GM19239 (cell line): ENCODE results near the gene CASP12.

Experiments used
- DNase-seq: peaks from one replicate; pipeline ENCODE4 v3.0.0; 2011; ENCODE audit warnings: low spot score; ENCODE audit not compliant: insufficient read length
- FAIRE-seq: peaks from 2 replicates; lab custom pipeline; 2011; peaks lifted over from hg19 to GRCh38; lab: Jason Lieb, UNC

CASP12 gene

GRCh38 chr11:104892723-104893511 lies 5.3 kb downstream of the CASP12 start:
- no peak for DNase-seq
- FAIRE-seq, result no peak

- DNase-seq, result no peak
- no peak for FAIRE-seq
These were observed 7.1 kb downstream of the CASP12 start for GRCh38 chr11:104891135-104891534.

GRCh38 chr11:104883342-104883741 lies 14.9 kb downstream of the CASP12 start:
- no peak for DNase-seq
- no peak for FAIRE-seq

GRCh38 chr11:104881117-104881794 lies 17.0 kb downstream of the CASP12 start:
- peak; percentile 51 for FAIRE-seq
- DNase-seq, result no peak

GRCh38 chr11:104879514-104880190 lies 18.6 kb downstream of the CASP12 start:
- DNase-seq (no peak), FAIRE-seq (no peak)

GRCh38 chr11:104876861-104877431 lies 21.3 kb downstream of the CASP12 start:
- FAIRE-seq, result peak; percentile 40
- DNase-seq, result no peak

- no peak for DNase-seq
- peak; percentile 21 for FAIRE-seq
These were observed 21.9 kb downstream of the CASP12 start for GRCh38 chr11:104876324-104876723.

GRCh38 chr11:104873252-104873651 lies 25.0 kb downstream of the CASP12 start:
- DNase-seq, result no peak
- FAIRE-seq, result no peak

GRCh38 chr11:104872393-104872792 lies 25.9 kb downstream of the CASP12 start:
- no peak for FAIRE-seq
- no peak for DNase-seq

GRCh38 chr11:104870910-104871309 lies 27.4 kb downstream of the CASP12 start:
- no peak for DNase-seq
- FAIRE-seq, result no peak

- DNase-seq, result no peak
- FAIRE-seq, result no peak
These were observed 31.4 kb downstream of the CASP12 start for GRCh38 chr11:104866815-104867214.

GRCh38 chr11:104858882-104859775 lies 39.1 kb downstream of the CASP12 start:
- FAIRE-seq (no peak), DNase-seq (no peak)

- no peak for FAIRE-seq
- no peak for DNase-seq
These were observed 41.7 kb downstream of the CASP12 start for GRCh38 chr11:104856607-104857006.

GRCh38 chr11:104855965-104856364 lies 42.3 kb downstream of the CASP12 start:
- FAIRE-seq (no peak), DNase-seq (no peak)

GRCh38 chr11:104853276-104853675 lies 45.0 kb downstream of the CASP12 start:
- no peak for FAIRE-seq
- DNase-seq, result no peak

- DNase-seq, result no peak
- no peak for FAIRE-seq
These were observed 45.4 kb downstream of the CASP12 start for GRCh38 chr11:104852811-104853210.

- DNase-seq (no peak), FAIRE-seq (no peak)
These were observed 52.0 kb downstream of the CASP12 start for GRCh38 chr11:104846216-104846615.

GRCh38 chr11:104844451-104844850 lies 53.8 kb downstream of the CASP12 start:
- FAIRE-seq, result no peak
- no peak for DNase-seq

GRCh38 chr11:104843150-104843836 lies 55.0 kb downstream of the CASP12 start:
- DNase-seq (no peak), FAIRE-seq (no peak)
